ENCODE results near the gene DGUOK.

- TF ChIP-seq CTCF (IDR thresholded peaks at IDR 0.05; ENCODE audit: poor library complexity, severe bottlenecking) (no peak), EP300 (conservative IDR thresholded peaks at IDR 0.05; ENCODE audit: poor library complexity, severe bottlenecking) (no peak), EZH2 (IDR thresholded peaks at IDR 0.05; ENCODE audit: borderline replicate concordance, insufficient read depth, low read length, poor library complexity, severe bottlenecking) (no peak), POLR2AphosphoS5 (IDR thresholded peaks at IDR 0.05) (no peak), RAD21 (conservative IDR thresholded peaks at IDR 0.05) (no peak), TAF1 (IDR thresholded peaks at IDR 0.05; ENCODE audit: low read depth) (no peak), MXI1 (conservative IDR thresholded peaks at IDR 0.05; ENCODE audit: poor library complexity, severe bottlenecking) (no peak), SMC3 (conservative IDR thresholded peaks at IDR 0.05; ENCODE audit: poor library complexity) (no peak)
- TF ChIP-seq, protein P1, sequence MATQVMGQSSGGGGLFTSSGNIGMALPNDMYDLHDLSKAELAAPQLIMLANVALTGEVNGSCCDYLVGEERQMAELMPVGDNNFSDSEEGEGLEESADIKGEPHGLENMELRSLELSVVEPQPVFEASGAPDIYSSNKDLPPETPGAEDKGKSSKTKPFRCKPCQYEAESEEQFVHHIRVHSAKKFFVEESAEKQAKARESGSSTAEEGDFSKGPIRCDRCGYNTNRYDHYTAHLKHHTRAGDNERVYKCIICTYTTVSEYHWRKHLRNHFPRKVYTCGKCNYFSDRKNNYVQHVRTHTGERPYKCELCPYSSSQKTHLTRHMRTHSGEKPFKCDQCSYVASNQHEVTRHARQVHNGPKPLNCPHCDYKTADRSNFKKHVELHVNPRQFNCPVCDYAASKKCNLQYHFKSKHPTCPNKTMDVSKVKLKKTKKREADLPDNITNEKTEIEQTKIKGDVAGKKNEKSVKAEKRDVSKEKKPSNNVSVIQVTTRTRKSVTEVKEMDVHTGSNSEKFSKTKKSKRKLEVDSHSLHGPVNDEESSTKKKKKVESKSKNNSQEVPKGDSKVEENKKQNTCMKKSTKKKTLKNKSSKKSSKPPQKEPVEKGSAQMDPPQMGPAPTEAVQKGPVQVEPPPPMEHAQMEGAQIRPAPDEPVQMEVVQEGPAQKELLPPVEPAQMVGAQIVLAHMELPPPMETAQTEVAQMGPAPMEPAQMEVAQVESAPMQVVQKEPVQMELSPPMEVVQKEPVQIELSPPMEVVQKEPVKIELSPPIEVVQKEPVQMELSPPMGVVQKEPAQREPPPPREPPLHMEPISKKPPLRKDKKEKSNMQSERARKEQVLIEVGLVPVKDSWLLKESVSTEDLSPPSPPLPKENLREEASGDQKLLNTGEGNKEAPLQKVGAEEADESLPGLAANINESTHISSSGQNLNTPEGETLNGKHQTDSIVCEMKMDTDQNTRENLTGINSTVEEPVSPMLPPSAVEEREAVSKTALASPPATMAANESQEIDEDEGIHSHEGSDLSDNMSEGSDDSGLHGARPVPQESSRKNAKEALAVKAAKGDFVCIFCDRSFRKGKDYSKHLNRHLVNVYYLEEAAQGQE (IDR thresholded peaks at IDR 0.05; ENCODE audit: borderline replicate concordance): no peak
Measured at GRCh38 chr2:73937899-73938298, 11.2 kb downstream of the DGUOK start.

Measured in neural cell (in vitro differentiated cells).